ENCODE data around the gene FNDC11.

DNA sequence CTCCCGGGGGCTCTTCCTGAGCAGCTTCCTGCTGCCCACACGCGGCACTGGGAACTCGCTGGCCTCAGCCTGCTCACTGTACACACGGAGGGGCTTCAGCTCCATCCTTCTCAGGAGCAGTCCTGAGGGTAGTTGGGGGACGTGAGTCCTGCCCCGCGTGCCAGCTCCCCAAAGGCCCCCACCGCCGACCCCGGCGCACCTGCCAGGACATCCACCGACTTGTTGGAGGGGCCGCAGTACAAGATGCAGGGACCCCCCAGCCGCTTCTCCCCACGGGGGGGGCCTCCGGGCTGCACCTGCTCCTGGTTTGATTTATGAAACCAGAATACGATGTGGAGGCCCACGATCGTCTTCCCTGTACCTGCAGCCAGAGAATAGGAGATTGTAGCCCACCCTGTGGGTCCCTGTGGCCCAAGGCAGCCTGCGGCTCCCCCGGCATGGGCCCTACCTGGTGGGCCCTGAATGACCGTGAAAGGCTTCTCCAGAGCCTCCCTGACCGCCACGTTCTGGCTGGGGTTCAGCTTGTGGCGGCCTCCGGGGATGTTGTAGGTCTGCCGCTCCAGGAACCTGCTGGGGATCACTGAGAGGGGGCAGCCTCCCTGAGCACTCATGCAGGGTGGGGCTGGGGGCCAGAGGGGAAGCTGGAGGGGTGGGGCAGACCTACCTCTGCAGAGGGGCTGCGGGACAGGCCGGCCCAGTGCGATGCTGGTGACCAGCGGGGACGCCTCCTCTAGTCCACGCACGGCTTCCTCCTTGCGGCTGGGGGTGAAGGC lies 7.9 kb downstream of the FNDC11 start:
- no peak for TF ChIP-seq POLR2A (IDR thresholded peaks at IDR 0.05)
- TF ChIP-seq, protein P1, sequence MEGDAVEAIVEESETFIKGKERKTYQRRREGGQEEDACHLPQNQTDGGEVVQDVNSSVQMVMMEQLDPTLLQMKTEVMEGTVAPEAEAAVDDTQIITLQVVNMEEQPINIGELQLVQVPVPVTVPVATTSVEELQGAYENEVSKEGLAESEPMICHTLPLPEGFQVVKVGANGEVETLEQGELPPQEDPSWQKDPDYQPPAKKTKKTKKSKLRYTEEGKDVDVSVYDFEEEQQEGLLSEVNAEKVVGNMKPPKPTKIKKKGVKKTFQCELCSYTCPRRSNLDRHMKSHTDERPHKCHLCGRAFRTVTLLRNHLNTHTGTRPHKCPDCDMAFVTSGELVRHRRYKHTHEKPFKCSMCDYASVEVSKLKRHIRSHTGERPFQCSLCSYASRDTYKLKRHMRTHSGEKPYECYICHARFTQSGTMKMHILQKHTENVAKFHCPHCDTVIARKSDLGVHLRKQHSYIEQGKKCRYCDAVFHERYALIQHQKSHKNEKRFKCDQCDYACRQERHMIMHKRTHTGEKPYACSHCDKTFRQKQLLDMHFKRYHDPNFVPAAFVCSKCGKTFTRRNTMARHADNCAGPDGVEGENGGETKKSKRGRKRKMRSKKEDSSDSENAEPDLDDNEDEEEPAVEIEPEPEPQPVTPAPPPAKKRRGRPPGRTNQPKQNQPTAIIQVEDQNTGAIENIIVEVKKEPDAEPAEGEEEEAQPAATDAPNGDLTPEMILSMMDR (IDR thresholded peaks at IDR 0.05) = no peak
- TF ChIP-seq POLR2AphosphoS5 (IDR thresholded peaks at IDR 0.05) = no peak
- TF ChIP-seq EP300 (IDR thresholded peaks at IDR 0.05; ENCODE audit: low read depth) = no peak

All from transverse colon (tissue), 4 donors.